K562 (cell line): ENCODE results near the gene LY6G6C. TPM values are rescaled to one million over a fixed set of nuclear protein-coding genes. Genes with fewer than 3 reads are reported as not detected.

Experiments used
- ATF4 ChIP-seq: fragments of 450-650 bp; formaldehyde crosslinking; IDR thresholded peaks from 2 replicates; pipeline ENCODE4 v1.4.0; 2022; ENCODE audit warnings: mild to moderate bottlenecking, moderate library complexity
- BRF2 ChIP-seq: IDR thresholded peaks from 3 replicates; pipeline ENCODE4 v1.6.1; 2011; ENCODE audit warnings: borderline replicate concordance, mild to moderate bottlenecking; ENCODE audit not compliant: insufficient read length, insufficient read depth
- CBX8 ChIP-seq: fragments of 200-600 bp; sonication (generic); IDR thresholded peaks from 2 replicates; pipeline ENCODE4 v1.6.1; 2012; ENCODE audit warnings: borderline replicate concordance, mixed run types, low read depth, mild to moderate bottlenecking, moderate library complexity, mixed read lengths, low read length, control low read depth, inconsistent platforms; ENCODE audit not compliant: poor library complexity, severe bottlenecking; ENCODE audit errors: extremely low read depth
- HDAC6 ChIP-seq: IDR thresholded peaks from 2 replicates; pipeline ENCODE4 v1.6.1; 2012; ENCODE audit warnings: low read depth, mild to moderate bottlenecking, control low read depth, inconsistent platforms, low read length, moderate library complexity
- HSF4 ChIP-seq: fragments of 250-450 bp; sonication (Bioruptor Pico); IDR thresholded peaks from 2 replicates; pipeline ENCODE4 v2.1.2; 2022; ENCODE audit warnings: mild to moderate bottlenecking, moderate library complexity, borderline replicate concordance
- ID3 ChIP-seq, 2 experiments: fragments of 250-450 bp in 1 of 2; fragments of 450-650 bp in 1 of 2; sonication (Bioruptor Pico) in 1 of 2; IDR thresholded peaks; 2 replicates each; pipeline versions ENCODE4 v1.6.1 to v1.8.0; 2016 to 2021; ENCODE audit warnings: mild to moderate bottlenecking in 2 of 2, moderate library complexity in 2 of 2, missing compliant biosample characterization in 1 of 2, missing genetic modification characterization in 1 of 2
- MTA1 ChIP-seq: fragments of 450-650 bp; IDR thresholded peaks from 2 replicates; pipeline ENCODE4 v1.6.1; 2017; ENCODE audit warnings: borderline replicate concordance
- NFATC3 ChIP-seq: fragments of 450-650 bp; IDR thresholded peaks from 2 replicates; pipeline ENCODE4 v1.6.1; 2017; ENCODE audit warnings: mild to moderate bottlenecking
- NFE2L1 ChIP-seq: fragments of 450-650 bp; IDR thresholded peaks from 2 replicates; pipeline ENCODE4 v1.6.1; 2016; ENCODE audit warnings: missing genetic modification characterization, low read depth, mild to moderate bottlenecking, missing compliant biosample characterization, moderate library complexity, borderline replicate concordance
- PTTG1 ChIP-seq: fragments of 450-650 bp; IDR thresholded peaks from 2 replicates; pipeline ENCODE4 v1.6.1; 2016; ENCODE audit warnings: low read depth, mild to moderate bottlenecking, missing genetic modification characterization, missing compliant biosample characterization
- REST ChIP-seq, 2 experiments: fragments of 450-650 bp; formaldehyde crosslinking in 1 of 2; IDR thresholded peaks; 2 replicates each; pipeline versions ENCODE4 v1.4.0 to v1.6.1; 2014 to 2020; ENCODE audit warnings: mild to moderate bottlenecking in 2 of 2, borderline replicate concordance in 1 of 2, low read depth in 1 of 2
- SMARCA5 ChIP-seq: fragments of 450-650 bp; IDR thresholded peaks from 2 replicates; pipeline ENCODE4 v1.6.1; 2016
- SRSF1 ChIP-seq: fragments of 200-400 bp; formaldehyde crosslinking; IDR thresholded peaks from 2 replicates; pipeline ENCODE4 v1.6.1; 2017; ENCODE audit warnings: mild to moderate bottlenecking, low read depth, low read length, moderate library complexity
- SRSF9 ChIP-seq: fragments of 200-400 bp; formaldehyde crosslinking; IDR thresholded peaks from 2 replicates; pipeline ENCODE4 v1.6.1; 2017; ENCODE audit warnings: low read depth, low read length, borderline replicate concordance
- SUPT5H ChIP-seq: fragments of 450-650 bp; IDR thresholded peaks from 2 replicates; pipeline ENCODE4 v1.6.1; 2016
- XRCC3 ChIP-seq: fragments of 450-650 bp; IDR thresholded peaks from 2 replicates; pipeline ENCODE4 v1.6.1; 2017; ENCODE audit warnings: mild to moderate bottlenecking, moderate library complexity
- ZNF347 ChIP-seq: fragments of 450-650 bp; formaldehyde crosslinking; IDR thresholded peaks from 2 replicates; pipeline ENCODE4 v1.4.0; 2020; ENCODE audit warnings: low read depth, mild to moderate bottlenecking, moderate library complexity
- polyA plus RNA-seq, 8 experiments: library from polyadenylated mRNA; depleted of rRNA in 4 of 8; stranded (reverse) in 5 of 8; unstranded in 3 of 8; fragments of >200 nt; fragmentation: Nextera tagmentation in 2 of 8; fragmentation: Illumina TruSeq in 1 of 8; extraction: Ambion mirVana in 2 of 8; extraction: Trizol in 1 of 8; gene quantifications; 2 replicates each; pipeline versions ENCODE4 v1.2.1 to v1.2.3, GENCODE V29; 2011 to 2014; ENCODE audit warnings: inconsistent platforms in 1 of 8, missing spikeins in 1 of 8
- total RNA-seq, 7 experiments: library from RNA; depleted of rRNA in 6 of 7; stranded (reverse); fragments of >200 nt in 6 of 7; fragmentation: Illumina TruSeq in 2 of 7; extraction: Trizol in 2 of 7; gene quantifications; 2 replicates each; pipeline versions ENCODE4 v1.2.1 to v1.2.3, GENCODE V29; 2011 to 2021; ENCODE audit warnings: low replicate concordance in 1 of 7

LY6G6C gene
- total and polyA plus RNA-seq, 9 of the 15 experiments (the other 6 are each of a cell fraction or from before 2014, with no cell fraction given): 0.06 to 0.20 TPM; not detected in 7

GRCh38 chr6:31729515-31729978 is 8.0 kb upstream of the LY6G6C start (continued):
- no peak for TF ChIP-seq HSF4
- no peak for TF ChIP-seq ID3 (CRISPR knock-in tag; IDR thresholded peaks at IDR 0.05)
- TF ChIP-seq ID3 (tag; IDR thresholded peaks at IDR 0.05): peak; percentile 90; the same call in 1 of the 2 replicates
- no peak for TF ChIP-seq PTTG1 (tag)
- TF ChIP-seq BRF2: no peak
- 0 out of 2 replicates have a peak, but pooled peaks have one; percentile 80 for TF ChIP-seq SUPT5H
- TF ChIP-seq NFE2L1 (tag): no peak
- TF ChIP-seq ZNF347: no peak
- TF ChIP-seq ATF4: no peak
- TF ChIP-seq HDAC6: no peak
- no peak for TF ChIP-seq SRSF9
- TF ChIP-seq MTA1: peak; percentile 58; the same call in 1 of the 2 replicates
- TF ChIP-seq REST (IDR thresholded peaks at IDR 0.05; ENCODE audit: borderline replicate concordance): no peak
- TF ChIP-seq REST (CRISPR knock-in tag; IDR thresholded peaks at IDR 0.05; ENCODE audit: low read depth): no peak
- TF ChIP-seq SMARCA5: peak; percentile 75
- no peak for TF ChIP-seq SRSF1
- TF ChIP-seq CBX8: no peak
- TF ChIP-seq XRCC3: no peak
- no peak for TF ChIP-seq NFATC3
